IMR-90 (cell line): ENCODE measurements around the gene TNFRSF14. TPM values are rescaled to one million over a fixed set of nuclear protein-coding genes. Genes with fewer than 3 reads are reported as not detected.

Experiments used
- ATAC-seq: fragments of 200-7000 bp; cut with Tn5 transposase; 2 replicates; pipeline ENCODE4 v1.9.1; 2020; ENCODE audit warnings: low read depth, mild to moderate bottlenecking, moderate library complexity
- BruUV-seq: library from RNA; stranded (reverse); fragments of 400-500 nt; replicated peaks from 2 replicates; lab custom pipeline; 2021; lab: Mats Ljungman, UMichigan
- CTCF ChIA-PET: fragments of 300-600 bp; formaldehyde crosslinking; extraction: SDS; loops from one replicate; lab custom pipeline; 2021; ENCODE audit warnings: antibody characterized with exemption; lab: Yijun Ruan, JAX
- POLR2A ChIA-PET: fragments of 300-600 bp; sonication (Branson Sonifier 250); formaldehyde crosslinking; loops from one replicate; lab custom pipeline; 2022; ENCODE audit warnings: antibody characterized with exemption; ENCODE audit not compliant: unreplicated experiment; lab: Charles Lee
- DNase-seq: peaks from one replicate; pipeline ENCODE4 v3.0.0; 2013
- H2AFZ ChIP-seq: replicated peaks from 2 replicates; pipeline ENCODE3; 2013; ENCODE audit warnings: low read length, mild to moderate bottlenecking; ENCODE audit not compliant: poor library complexity
- H2AK5ac ChIP-seq: 2 replicates; pipeline ENCODE4 v1.6.1; 2013; ENCODE audit warnings: low read depth, low read length, inconsistent platforms
- H2AK9ac ChIP-seq: replicated peaks from 2 replicates; pipeline ENCODE3; 2013; ENCODE audit warnings: mild to moderate bottlenecking, low read depth, low read length, moderate library complexity; ENCODE audit not compliant: poor library complexity
- H2BK120ac ChIP-seq: 2 replicates; pipeline ENCODE4 v1.6.1; 2013; ENCODE audit warnings: low read depth, low read length, inconsistent platforms
- H2BK15ac ChIP-seq: 3 replicates; pipeline ENCODE4 v1.6.1; 2013; ENCODE audit warnings: low read depth, low read length, inconsistent platforms
- H2BK20ac ChIP-seq: 2 replicates; pipeline ENCODE4 v1.6.1; 2013; ENCODE audit warnings: low read depth, mild to moderate bottlenecking, inconsistent platforms, low read length, moderate library complexity
- H2BK5ac ChIP-seq: 2 replicates; pipeline ENCODE4 v1.6.1; 2013; ENCODE audit warnings: mild to moderate bottlenecking, low read depth, low read length, inconsistent platforms; ENCODE audit not compliant: poor library complexity, severe bottlenecking
- H3K14ac ChIP-seq: replicated peaks from 2 replicates; pipeline ENCODE4 v1.6.1; 2013; ENCODE audit warnings: low read depth, low read length, inconsistent platforms
- H3K18ac ChIP-seq: 2 replicates; pipeline ENCODE4 v1.6.1; 2013; ENCODE audit warnings: low read depth, low read length, control low read depth
- H3K23ac ChIP-seq: 2 replicates; pipeline ENCODE4 v1.6.1; 2013; ENCODE audit warnings: low read depth, low read length, inconsistent platforms
- H3K27ac ChIP-seq: 2 replicates; pipeline ENCODE4 v1.5.1; 2013; ENCODE audit warnings: mild to moderate bottlenecking, control low read depth, low read length; ENCODE audit not compliant: insufficient read depth
- H3K27me3 ChIP-seq: 2 replicates; pipeline ENCODE4 v1.6.1; 2013; ENCODE audit warnings: low read length; ENCODE audit not compliant: control insufficient read depth, insufficient read depth
- H3K36me3 ChIP-seq: 2 replicates; pipeline ENCODE4 v1.6.1; 2013; ENCODE audit warnings: low read length, mixed read lengths; ENCODE audit not compliant: control insufficient read depth, insufficient read depth
- H3K4ac ChIP-seq: 2 replicates; pipeline ENCODE4 v1.6.1; 2013; ENCODE audit warnings: low read depth, low read length, inconsistent platforms
- H3K4me1 ChIP-seq: 2 replicates; pipeline ENCODE4 v1.6.1; 2013; ENCODE audit warnings: low read length, mixed read lengths; ENCODE audit not compliant: control insufficient read depth, insufficient read depth
- H3K4me2 ChIP-seq: 2 replicates; pipeline ENCODE4 v1.6.1; 2013; ENCODE audit warnings: low read depth, mild to moderate bottlenecking, control low read depth, low read length, moderate library complexity
- H3K4me3 ChIP-seq: 2 replicates; pipeline ENCODE4 v1.5.1; 2013; ENCODE audit warnings: low read depth, mild to moderate bottlenecking, control low read depth, low read length, moderate library complexity; ENCODE audit not compliant: insufficient read depth
- H3K56ac ChIP-seq: 2 replicates; pipeline ENCODE4 v1.6.1; 2013; ENCODE audit warnings: low read length, inconsistent platforms; ENCODE audit not compliant: insufficient read depth; ENCODE audit errors: extremely low read depth
- H3K79me1 ChIP-seq, 2 experiments: 2 replicates each; pipeline ENCODE4 v1.6.1; 2013; ENCODE audit warnings: low read length in 2 of 2, inconsistent platforms in 1 of 2, low read depth in 1 of 2
- H3K9ac ChIP-seq: 2 replicates; pipeline ENCODE4 v1.6.1; 2013; ENCODE audit warnings: low read depth, low read length, control low read depth
- H3K9me1 ChIP-seq: 2 replicates; pipeline ENCODE4 v1.6.1; 2013; ENCODE audit warnings: low read length, inconsistent platforms; ENCODE audit not compliant: insufficient read depth
- H3K9me3 ChIP-seq: 2 replicates; pipeline ENCODE4 v1.6.1; 2013; ENCODE audit warnings: low read length; ENCODE audit not compliant: control insufficient read depth, insufficient read depth
- H4K20me1 ChIP-seq: 2 replicates; pipeline ENCODE4 v1.6.1; 2013; ENCODE audit warnings: low read length, inconsistent platforms; ENCODE audit not compliant: insufficient read depth
- H4K5ac ChIP-seq: 2 replicates; pipeline ENCODE4 v1.6.1; 2013; ENCODE audit warnings: mild to moderate bottlenecking, low read depth, low read length, control low read depth
- H4K8ac ChIP-seq, 2 experiments: 2 replicates each; pipeline ENCODE4 v1.6.1; 2013; ENCODE audit warnings: low read depth in 2 of 2, low read length in 2 of 2, control low read depth in 1 of 2, inconsistent platforms in 1 of 2
- H4K91ac ChIP-seq: 2 replicates; pipeline ENCODE4 v1.6.1; 2013; ENCODE audit warnings: low read depth, low read length, inconsistent platforms; ENCODE audit not compliant: insufficient read depth
- BHLHE40 ChIP-seq: fragments of 150-350 bp; IDR thresholded peaks from 2 replicates; pipeline ENCODE4 v1.6.1; 2016; ENCODE audit warnings: mild to moderate bottlenecking, low read depth, low read length
- CEBPB ChIP-seq: IDR thresholded peaks from 2 replicates; pipeline ENCODE4 v1.6.1; 2012; ENCODE audit warnings: low read depth, low read length, improper control_type of control experiment
- CHD1 ChIP-seq: IDR thresholded peaks from 2 replicates; pipeline ENCODE4 v1.6.1; 2012; ENCODE audit warnings: low read depth, low read length, improper control_type of control experiment
- ELK1 ChIP-seq: fragments of 150-350 bp; IDR thresholded peaks from 2 replicates; pipeline ENCODE4 v1.6.1; 2016; ENCODE audit warnings: low read depth, mild to moderate bottlenecking, low read length, moderate library complexity, borderline replicate concordance
- FOS ChIP-seq: fragments of 150-350 bp; IDR thresholded peaks from 2 replicates; pipeline ENCODE4 v1.6.1; 2016; ENCODE audit warnings: low read depth, low read length
- MAFK ChIP-seq: IDR thresholded peaks from 2 replicates; pipeline ENCODE4 v1.6.1; 2012; ENCODE audit warnings: low read depth, low read length, improper control_type of control experiment
- MXI1 ChIP-seq: IDR thresholded peaks from 2 replicates; pipeline ENCODE4 v1.6.1; 2012; ENCODE audit warnings: low read depth, mild to moderate bottlenecking, low read length, moderate library complexity, borderline replicate concordance
- NFE2L2 ChIP-seq: fragments of 150-350 bp; IDR thresholded peaks from 2 replicates; pipeline ENCODE4 v1.6.1; 2016; ENCODE audit warnings: low read depth, mild to moderate bottlenecking, low read length
- POLR2A ChIP-seq: IDR thresholded peaks from 2 replicates; pipeline ENCODE4 v1.6.1; 2012; ENCODE audit warnings: mild to moderate bottlenecking, low read depth, low read length
- RAD21 ChIP-seq: IDR thresholded peaks from 2 replicates; pipeline ENCODE4 v1.6.1; 2012; ENCODE audit warnings: low read length, improper control_type of control experiment
- RCOR1 ChIP-seq: IDR thresholded peaks from 2 replicates; pipeline ENCODE4 v1.6.1; 2012; ENCODE audit warnings: mild to moderate bottlenecking, low read length, improper control_type of control experiment; ENCODE audit not compliant: insufficient replicate concordance
- RFX5 ChIP-seq: IDR thresholded peaks from 2 replicates; pipeline ENCODE4 v1.8.0; 2012; ENCODE audit warnings: low read depth, mild to moderate bottlenecking, low read length, moderate library complexity
- USF2 ChIP-seq: fragments of 150-350 bp; IDR thresholded peaks from 2 replicates; pipeline ENCODE4 v1.6.1; 2017; ENCODE audit warnings: mild to moderate bottlenecking, antibody characterized with exemption, low read length, low read depth
- WGBS, 2 experiments: methylation state at CpG; one replicate each; pipeline versions ENCODE4 v1.1.5 to v1.1.7; 2013; ENCODE audit warnings: missing lambda C conversion rate in 2 of 2; ENCODE audit not compliant: insufficient read length in 1 of 2; ENCODE audit errors: extremely low coverage in 2 of 2; 5-methylcytosine and 5-hydroxymethylcytosine counted together
- dilution Hi-C: fragments of 300-500 bp; cut with HindIII; formaldehyde crosslinking; loops from one replicate; pipeline ENCODE4 v1.14.3; 2018; ENCODE audit warnings: low sequenced_read_pairs; ENCODE audit not compliant: unreplicated experiment
- in situ Hi-C: fragments of 300-500 bp; cut with MboI; formaldehyde crosslinking; loops from 3 replicates; pipeline ENCODE4 v1.14.3; 2019; ENCODE audit warnings: low sequenced_read_pairs, inconsistent platforms, mixed read lengths
- intact Hi-C: fragments of 100-400 bp; cut with micrococcal nuclease; formaldehyde crosslinking; loops from 2 replicates; pipeline ENCODE4 v1.10.0; 2022
- polyA plus RNA-seq, 3 experiments: library from polyadenylated mRNA; depleted of rRNA; stranded (reverse); fragments of >200 nt; gene quantifications; 2 replicates each; pipeline ENCODE4 v1.2.3, GENCODE V29; 2012; ENCODE audit warnings: low replicate concordance in 1 of 3
- total RNA-seq: library from RNA; depleted of rRNA; stranded (reverse); fragments of >200 nt; gene quantifications from 2 replicates; pipeline ENCODE4 v1.2.3, GENCODE V29; 2012
- TF ChIP-seq, protein P1 (sequence below): conservative IDR thresholded peaks from 2 replicates; pipeline ENCODE4 v1.5.1; 2012; ENCODE audit warnings: mild to moderate bottlenecking, low read depth, low read length, improper control_type of control experiment

TNFRSF14 gene
- total and polyA plus RNA-seq, 2 of the 4 experiments (the other 2 are of a cell fraction), result 1.3 to 4.2 TPM

- no peak overlapping the region for H3K4me3 ChIP-seq
- no peaks in the 10 kb centered on the region for H4K20me1 ChIP-seq
- peak; percentile 59 for ATAC-seq
- DNase-seq, result no peak
- no peak overlapping the region for H2BK15ac ChIP-seq
- no peak overlapping the region for H3K4ac ChIP-seq
- H4K91ac ChIP-seq, result no peak overlapping the region
- H3K23ac ChIP-seq, result no peak overlapping the region
- no peak for TF ChIP-seq MAFK
- TF ChIP-seq CHD1, result no peak
- no peak for TF ChIP-seq NFE2L2
- no peak for TF ChIP-seq USF2
- TF ChIP-seq BHLHE40, result no peak
- TF ChIP-seq MXI1, result no peak
- no peak for TF ChIP-seq POLR2A
- no peak for TF ChIP-seq FOS
- no peak for TF ChIP-seq CEBPB
- TF ChIP-seq, protein P1, sequence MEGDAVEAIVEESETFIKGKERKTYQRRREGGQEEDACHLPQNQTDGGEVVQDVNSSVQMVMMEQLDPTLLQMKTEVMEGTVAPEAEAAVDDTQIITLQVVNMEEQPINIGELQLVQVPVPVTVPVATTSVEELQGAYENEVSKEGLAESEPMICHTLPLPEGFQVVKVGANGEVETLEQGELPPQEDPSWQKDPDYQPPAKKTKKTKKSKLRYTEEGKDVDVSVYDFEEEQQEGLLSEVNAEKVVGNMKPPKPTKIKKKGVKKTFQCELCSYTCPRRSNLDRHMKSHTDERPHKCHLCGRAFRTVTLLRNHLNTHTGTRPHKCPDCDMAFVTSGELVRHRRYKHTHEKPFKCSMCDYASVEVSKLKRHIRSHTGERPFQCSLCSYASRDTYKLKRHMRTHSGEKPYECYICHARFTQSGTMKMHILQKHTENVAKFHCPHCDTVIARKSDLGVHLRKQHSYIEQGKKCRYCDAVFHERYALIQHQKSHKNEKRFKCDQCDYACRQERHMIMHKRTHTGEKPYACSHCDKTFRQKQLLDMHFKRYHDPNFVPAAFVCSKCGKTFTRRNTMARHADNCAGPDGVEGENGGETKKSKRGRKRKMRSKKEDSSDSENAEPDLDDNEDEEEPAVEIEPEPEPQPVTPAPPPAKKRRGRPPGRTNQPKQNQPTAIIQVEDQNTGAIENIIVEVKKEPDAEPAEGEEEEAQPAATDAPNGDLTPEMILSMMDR, result no peak
- no peak for TF ChIP-seq ELK1
- TF ChIP-seq RFX5, result no peak
- TF ChIP-seq RAD21, result no peak
- no peak for TF ChIP-seq RCOR1
- 0% methylated on average over 2 of the region's 24 CpGs; no CpG with 5 or more reads in 1 of the 2 experiments for WGBS, 2 experiments
- no peak overlapping the region for H3K56ac ChIP-seq
- in situ Hi-C loops (no loop called here), intact Hi-C loops (loop anchor here (1.0 kb wide), 1 partner anchor 24 kb away; no protein-coding TSS in a partner anchor), dilution Hi-C loops (no loop called here)
- peak overlapping the region; percentile 16 for H2AFZ ChIP-seq
- no peak overlapping the region for H3K9ac ChIP-seq
- H3K9me1 ChIP-seq, result no peaks in the 10 kb centered on the region
- no peaks in the 10 kb centered on the region for H3K36me3 ChIP-seq
- no peaks in the 10 kb centered on the region for H3K4me1 ChIP-seq
- H2BK5ac ChIP-seq, result no peak overlapping the region
- no peak overlapping the region for H2BK20ac ChIP-seq
- ChIA-PET POLR2A (no interaction called here), CTCF (no interaction called here)
- H3K79me1 ChIP-seq, result no peaks in the 10 kb centered on the region
- BruUV-seq, result no TSS peak
- no peak overlapping the region for H4K8ac ChIP-seq
- 0 out of 2 replicates have a peak, but pooled peaks cover 1% of the 10 kb centered on the region for H3K9me3 ChIP-seq
- no peaks in the 10 kb centered on the region; the same call in 1 of the 2 replicates for H3K27me3 ChIP-seq
- H2BK120ac ChIP-seq, result no peak overlapping the region
- no peak overlapping the region for H3K14ac ChIP-seq
- no peak overlapping the region for H2AK9ac ChIP-seq
- no peak overlapping the region for H2AK5ac ChIP-seq
- H3K18ac ChIP-seq, result no peak overlapping the region
- H3K4me2 ChIP-seq, result no peak overlapping the region
- H3K27ac ChIP-seq, result no peak overlapping the region
- no peak overlapping the region for H4K5ac ChIP-seq
Measured at GRCh38 chr1:2611031-2611501, 54.9 kb downstream of the TNFRSF14 start.
